Type B pancreatic cell (in vitro differentiated cells): ENCODE data around the gene RNF4. TPM values are rescaled to one million over a fixed set of nuclear protein-coding genes. Genes with fewer than 3 reads are reported as not detected.

Source experiments
- DNase-seq: peaks from one replicate; pipeline ENCODE4 v3.0.0; 2021; ENCODE audit warnings: mixed read lengths; ENCODE audit not compliant: unreplicated experiment; ENCODE audit errors: extremely low spot score
- H3K27ac Mint-ChIP-seq: 2 replicates; pipeline ENCODE4 v1.8.0; 2021; ENCODE audit warnings: mild to moderate bottlenecking, mixed read lengths
- H3K27me3 Mint-ChIP-seq: 2 replicates; pipeline ENCODE4 v1.8.0; 2021; ENCODE audit warnings: mixed read lengths
- H3K36me3 Mint-ChIP-seq: 2 replicates; pipeline ENCODE4 v1.8.0; 2021; ENCODE audit warnings: mixed read lengths
- H3K4me1 Mint-ChIP-seq: one replicate; pipeline ENCODE4 v1.8.0; 2021; ENCODE audit warnings: mixed read lengths; ENCODE audit not compliant: unreplicated experiment
- H3K4me3 Mint-ChIP-seq: 2 replicates; pipeline ENCODE4 v1.8.0; 2021; ENCODE audit warnings: mild to moderate bottlenecking, mixed read lengths
- H3K9me3 Mint-ChIP-seq: 2 replicates; pipeline ENCODE4 v1.8.0; 2021; ENCODE audit warnings: mixed read lengths
- total RNA-seq: library from RNA; stranded (reverse); gene quantifications from 2 replicates; pipeline ENCODE4 v1.2.1, GENCODE V29; 2021; ENCODE audit warnings: low replicate concordance
- TF ChIP-seq, protein P1 (sequence below): fragments of 200-600 bp; sonication (generic); conservative IDR thresholded peaks from 2 replicates; pipeline ENCODE4 v1.5.0; 2021; ENCODE audit warnings: antibody characterized with exemption, mild to moderate bottlenecking

Gene RNF4
- total RNA-seq, 1 donor from 2014 or later: 61.4 TPM

DNA sequence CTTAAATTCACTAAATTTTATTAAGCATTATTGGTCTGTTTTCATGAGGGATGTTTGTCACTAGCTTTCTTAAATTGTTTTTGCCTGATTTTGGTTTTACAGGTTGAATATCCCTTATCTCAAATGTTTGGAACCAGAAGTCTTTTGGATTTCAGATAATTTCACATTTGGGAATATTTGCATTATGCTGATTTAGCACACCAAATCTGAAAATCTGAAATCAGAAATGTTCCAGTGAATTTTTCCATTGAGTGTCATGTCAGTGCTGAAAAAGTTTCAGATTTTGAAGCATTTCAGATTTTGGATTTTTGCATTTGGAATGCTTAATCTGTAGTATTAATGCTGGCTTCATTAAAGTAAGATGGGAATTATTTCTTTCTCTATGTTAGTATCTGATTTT, 82.2 kb downstream of the RNF4 start:
- Mint-ChIP-seq H3K4me3 (no peak overlapping the region), H3K27me3 (no peaks in the 10 kb centered on the region), H3K36me3 (peaks cover 9% of the 10 kb centered on the region), H3K4me1 (no peaks in the 10 kb centered on the region), H3K9me3 (no peaks in the 10 kb centered on the region), H3K27ac (no peak overlapping the region)
- TF ChIP-seq, protein P1, sequence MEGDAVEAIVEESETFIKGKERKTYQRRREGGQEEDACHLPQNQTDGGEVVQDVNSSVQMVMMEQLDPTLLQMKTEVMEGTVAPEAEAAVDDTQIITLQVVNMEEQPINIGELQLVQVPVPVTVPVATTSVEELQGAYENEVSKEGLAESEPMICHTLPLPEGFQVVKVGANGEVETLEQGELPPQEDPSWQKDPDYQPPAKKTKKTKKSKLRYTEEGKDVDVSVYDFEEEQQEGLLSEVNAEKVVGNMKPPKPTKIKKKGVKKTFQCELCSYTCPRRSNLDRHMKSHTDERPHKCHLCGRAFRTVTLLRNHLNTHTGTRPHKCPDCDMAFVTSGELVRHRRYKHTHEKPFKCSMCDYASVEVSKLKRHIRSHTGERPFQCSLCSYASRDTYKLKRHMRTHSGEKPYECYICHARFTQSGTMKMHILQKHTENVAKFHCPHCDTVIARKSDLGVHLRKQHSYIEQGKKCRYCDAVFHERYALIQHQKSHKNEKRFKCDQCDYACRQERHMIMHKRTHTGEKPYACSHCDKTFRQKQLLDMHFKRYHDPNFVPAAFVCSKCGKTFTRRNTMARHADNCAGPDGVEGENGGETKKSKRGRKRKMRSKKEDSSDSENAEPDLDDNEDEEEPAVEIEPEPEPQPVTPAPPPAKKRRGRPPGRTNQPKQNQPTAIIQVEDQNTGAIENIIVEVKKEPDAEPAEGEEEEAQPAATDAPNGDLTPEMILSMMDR: no peak
- DNase-seq: no peak

GRCh38 chr4:2552806-2553205, 83.9 kb downstream of the RNF4 start:
- Mint-ChIP-seq H3K4me3 (no peak overlapping the region), H3K36me3 (peaks cover 5% of the 10 kb centered on the region), H3K4me1 (no peaks in the 10 kb centered on the region), H3K9me3 (no peaks in the 10 kb centered on the region), H3K27ac (no peak overlapping the region), H3K27me3 (no peaks in the 10 kb centered on the region)
- TF ChIP-seq, protein P1: no peak
- DNase-seq: no peak

- TF ChIP-seq, protein P1: no peak
- no peak for DNase-seq
- Mint-ChIP-seq H3K4me1 (peaks cover 4% of the 10 kb centered on the region), H3K36me3 (no peaks in the 10 kb centered on the region), H3K9me3 (no peaks in the 10 kb centered on the region), H3K4me3 (no peak overlapping the region), H3K27ac (no peak overlapping the region), H3K27me3 (no peaks in the 10 kb centered on the region)
Measured at GRCh38 chr4:2558301-2558700, 89.4 kb downstream of the RNF4 start.

DNA sequence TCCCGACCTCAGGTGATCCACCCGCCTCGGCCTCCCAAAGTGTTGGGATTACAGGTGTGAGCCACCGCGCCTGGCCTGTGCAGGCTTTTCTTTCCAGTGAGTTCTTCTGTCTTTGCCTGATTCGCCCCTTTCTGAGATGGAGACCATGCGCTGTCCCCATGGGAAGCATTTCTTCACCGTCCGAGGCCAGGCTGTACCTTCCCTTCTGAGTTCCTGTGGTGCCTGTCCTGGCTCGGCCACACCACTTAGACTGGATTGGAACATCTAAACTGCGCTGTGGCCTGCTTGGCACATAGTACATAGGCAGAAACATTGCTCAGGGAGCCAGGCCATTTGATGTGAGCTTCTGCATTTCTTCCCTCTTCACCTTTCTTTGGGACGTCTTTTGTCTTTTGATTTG, 91.3 kb downstream of the RNF4 start:
- peaks cover 4% of the 10 kb centered on the region for H3K36me3 Mint-ChIP-seq
- H3K9me3 Mint-ChIP-seq: no peaks in the 10 kb centered on the region
- no peaks in the 10 kb centered on the region for H3K27me3 Mint-ChIP-seq
- DNase-seq: no peak
- TF ChIP-seq, protein P1: no peak
- no peak overlapping the region for H3K27ac Mint-ChIP-seq
- H3K4me3 Mint-ChIP-seq: no peak overlapping the region
- peaks cover 8% of the 10 kb centered on the region for H3K4me1 Mint-ChIP-seq

Other genes starting within 250 kb of the RNF4 start
- gene HAUS3, start 227.0 kb upstream of the RNF4 start, total RNA-seq: 12.3 and 19.7 TPM in 2 replicates
- 4.1 and 4.3 TPM in 2 replicates for gene POLN, start 227.0 kb upstream of the RNF4 start, total RNA-seq
- gene MXD4, start 207.0 kb upstream of the RNF4 start, total RNA-seq: 59.8 and 79.9 TPM in 2 replicates
- 3.6 and 7.0 TPM in 2 replicates for gene ZFYVE28, start 50.5 kb upstream of the RNF4 start, total RNA-seq
- gene CFAP99, start 50.2 kb upstream of the RNF4 start, total RNA-seq: 0.43 and 1.1 TPM in 2 replicates
- gene FAM193A, start 67.5 kb downstream of the RNF4 start, total RNA-seq: 26.8 and 37.1 TPM in 2 replicates